Transverse colon (tissue), 4 donors: ENCODE measurements around the gene GRIK4.

Experiments
- CTCF ChIP-seq, 5 experiments: fragments of 200-600 bp in 3 of 5; fragments of 450-650 bp in 2 of 5; sonication (generic) in 3 of 5; IDR thresholded peaks; 1 replicate in 2 of 5; 2 replicates in 3 of 5; pipeline ENCODE4 v1.5.1; 2016 to 2017; ENCODE audit warnings: antibody characterized with exemption in 5 of 5, inconsistent platforms in 3 of 5, mild to moderate bottlenecking in 2 of 5, moderate library complexity in 1 of 5
- EP300 ChIP-seq: sonication (generic); formaldehyde crosslinking; IDR thresholded peaks from one replicate; pipeline ENCODE4 v1.6.1; 2017; ENCODE audit warnings: antibody characterized with exemption, low read depth
- POLR2AphosphoS5 ChIP-seq, 3 donors: sonication (generic); formaldehyde crosslinking; IDR thresholded peaks; one replicate each; pipeline ENCODE4 v1.6.1; 2016; ENCODE audit warnings: antibody characterized with exemption in 3 of 3

- TF ChIP-seq EP300: no peak
- no peak for TF ChIP-seq CTCF (IDR thresholded peaks at IDR 0.05)
- TF ChIP-seq POLR2AphosphoS5 (IDR thresholded peaks at IDR 0.05): no peak
These were observed 29.4 kb upstream of the GRIK4 start for GRCh38 chr11:120482149-120482548.
